ENCODE measurements around the gene SUCLG2. TPM values are rescaled to one million over a fixed set of nuclear protein-coding genes. Genes with fewer than 3 reads are reported as not detected.

The SUCLG2 gene
- total and polyA plus RNA-seq, 9 of the 15 experiments (the other 6 are each of a cell fraction or from before 2014, with no cell fraction given), result 10.1 to 41.4 (median 29.0) TPM

DNA sequence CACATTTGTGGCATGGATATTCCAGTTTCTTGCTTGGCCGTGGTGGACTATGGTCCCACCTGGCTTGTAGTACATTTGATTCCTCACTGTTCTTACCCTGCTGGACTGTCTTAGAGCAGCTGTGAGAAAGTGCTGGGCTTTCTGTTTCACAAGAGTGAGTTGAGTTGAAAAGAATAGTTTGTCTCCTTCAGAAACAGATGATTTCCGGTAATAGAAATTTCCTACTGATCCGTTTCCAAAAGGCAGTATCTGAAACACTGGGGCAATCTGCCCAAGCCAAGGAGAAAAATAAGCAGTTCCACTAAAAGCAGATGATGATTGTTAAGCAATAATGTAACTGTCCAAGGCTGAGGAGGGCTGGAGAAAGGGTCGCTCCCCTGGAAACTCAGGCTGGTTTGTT, 96.0 kb downstream of the SUCLG2 start (continued):
- TF ChIP-seq, protein P1, sequence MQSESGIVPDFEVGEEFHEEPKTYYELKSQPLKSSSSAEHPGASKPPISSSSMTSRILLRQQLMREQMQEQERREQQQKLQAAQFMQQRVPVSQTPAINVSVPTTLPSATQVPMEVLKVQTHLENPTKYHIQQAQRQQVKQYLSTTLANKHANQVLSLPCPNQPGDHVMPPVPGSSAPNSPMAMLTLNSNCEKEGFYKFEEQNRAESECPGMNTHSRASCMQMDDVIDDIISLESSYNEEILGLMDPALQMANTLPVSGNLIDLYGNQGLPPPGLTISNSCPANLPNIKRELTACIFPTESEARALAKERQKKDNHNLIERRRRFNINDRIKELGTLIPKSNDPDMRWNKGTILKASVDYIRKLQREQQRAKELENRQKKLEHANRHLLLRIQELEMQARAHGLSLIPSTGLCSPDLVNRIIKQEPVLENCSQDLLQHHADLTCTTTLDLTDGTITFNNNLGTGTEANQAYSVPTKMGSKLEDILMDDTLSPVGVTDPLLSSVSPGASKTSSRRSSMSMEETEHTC (IDR thresholded peaks at IDR 0.05), result no peak
- TF ChIP-seq SMARCC2 (IDR thresholded peaks at IDR 0.05; ENCODE audit: low read depth), result no peak
- TF ChIP-seq BDP1 (IDR thresholded peaks at IDR 0.05; ENCODE audit: insufficient read depth, insufficient read length), result no peak
- no peak for TF ChIP-seq HDAC2 (IDR thresholded peaks at IDR 0.05)
- no peak for TF ChIP-seq CBFA2T3 (IDR thresholded peaks at IDR 0.05)

GRCh38 chr3:67557848-67558355, 96.5 kb downstream of the SUCLG2 start:
- 53% methylated on average over 2 of the region's 3 CpGs for WGBS (ENCODE audit: insufficient coverage, low coverage, missing lambda C conversion rate)
- H4K20me1 ChIP-seq (replicated peaks; ENCODE audit: control insufficient read depth, insufficient read depth, low read length), result no peaks in the 10 kb centered on the region
- DNase-seq (ENCODE audit: extremely low read depth in 1 of 4, low spot score in 3 of 4), result no peak
- ATAC-seq, result no peak
- in situ Hi-C loops (cut with MboI) (no loop called here), intact Hi-C loops (cut with micrococcal nuclease) (no loop called here)
- no peak overlapping the region for H3K4me3 ChIP-seq
- H3K4me2 ChIP-seq (ENCODE audit: insufficient read depth, low read length), result no peak overlapping the region
- no peaks in the 10 kb centered on the region for H3K9me3 ChIP-seq (replicated peaks; ENCODE audit: control insufficient read depth, insufficient read depth, low read depth, low read length)
- H2AFZ ChIP-seq (ENCODE audit: low read depth, low read length), result no peak overlapping the region
- no peaks in the 10 kb centered on the region for H3K27me3 ChIP-seq (ENCODE audit: control insufficient read depth in 2 of 2, insufficient read depth in 2 of 2, low read length in 2 of 2)
- BruUV-seq (replicated peaks), result no TSS peak
- H3K4me1 ChIP-seq (replicated peaks in 1 of 2; ENCODE audit: control insufficient read depth in 2 of 2, insufficient read depth in 2 of 2, low read length in 2 of 2), result no peaks in the 10 kb centered on the region
- no peak overlapping the region for H3K9ac ChIP-seq (ENCODE audit: insufficient read depth in 1 of 2, low read depth in 2 of 2, low read length in 2 of 2)
- H3K36me3 ChIP-seq (ENCODE audit: control insufficient read depth, insufficient read depth, low read length), result 0 out of 3 replicates have a peak, but pooled peaks cover 3% of the 10 kb centered on the region
- FAIRE-seq, result no peak
- ChIA-PET POLR2A (no interaction called here), CTCF (ENCODE audit: low intra/inter-chr PET ratio) (no interaction called here)
- H3K9me1 ChIP-seq (ENCODE audit: control insufficient read depth, insufficient read depth, low read length), result no peaks in the 10 kb centered on the region
- H3K79me2 ChIP-seq (ENCODE audit: control insufficient read depth, insufficient read depth, low read length), result no peaks in the 10 kb centered on the region
- H3K27ac ChIP-seq (ENCODE audit: extremely low read depth, low read depth, low read length), result no peak overlapping the region
- TF ChIP-seq, protein P2, sequence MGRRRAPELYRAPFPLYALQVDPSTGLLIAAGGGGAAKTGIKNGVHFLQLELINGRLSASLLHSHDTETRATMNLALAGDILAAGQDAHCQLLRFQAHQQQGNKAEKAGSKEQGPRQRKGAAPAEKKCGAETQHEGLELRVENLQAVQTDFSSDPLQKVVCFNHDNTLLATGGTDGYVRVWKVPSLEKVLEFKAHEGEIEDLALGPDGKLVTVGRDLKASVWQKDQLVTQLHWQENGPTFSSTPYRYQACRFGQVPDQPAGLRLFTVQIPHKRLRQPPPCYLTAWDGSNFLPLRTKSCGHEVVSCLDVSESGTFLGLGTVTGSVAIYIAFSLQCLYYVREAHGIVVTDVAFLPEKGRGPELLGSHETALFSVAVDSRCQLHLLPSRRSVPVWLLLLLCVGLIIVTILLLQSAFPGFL (CRISPR knock-in tag; IDR thresholded peaks at IDR 0.05), result no peak
- TF ChIP-seq GTF2F1 (IDR thresholded peaks at IDR 0.05; ENCODE audit: low read depth, low read length) (no peak), ZNF232 (CRISPR knock-in tag; IDR thresholded peaks at IDR 0.05) (no peak), E2F5 (CRISPR knock-in tag; IDR thresholded peaks at IDR 0.05) (no peak), EP400 (IDR thresholded peaks at IDR 0.05) (no peak), CBX8 (IDR thresholded peaks at IDR 0.05; ENCODE audit: borderline replicate concordance, extremely low read depth, low read depth, low read length, poor library complexity, severe bottlenecking) (no peak), SIN3B (IDR thresholded peaks at IDR 0.05; ENCODE audit: low read depth) (no peak), RFX1 (IDR thresholded peaks at IDR 0.05) (no peak), ARHGAP35 (IDR thresholded peaks at IDR 0.05; ENCODE audit: partially characterized antibody) (no peak), ZEB2 (IDR thresholded peaks at IDR 0.05) (no peak), MTA3 (IDR thresholded peaks at IDR 0.05; ENCODE audit: borderline replicate concordance) (no peak), RBM34 (IDR thresholded peaks at IDR 0.05; ENCODE audit: borderline replicate concordance, insufficient read depth, low read length) (no peak)
- TF ChIP-seq, protein P3, sequence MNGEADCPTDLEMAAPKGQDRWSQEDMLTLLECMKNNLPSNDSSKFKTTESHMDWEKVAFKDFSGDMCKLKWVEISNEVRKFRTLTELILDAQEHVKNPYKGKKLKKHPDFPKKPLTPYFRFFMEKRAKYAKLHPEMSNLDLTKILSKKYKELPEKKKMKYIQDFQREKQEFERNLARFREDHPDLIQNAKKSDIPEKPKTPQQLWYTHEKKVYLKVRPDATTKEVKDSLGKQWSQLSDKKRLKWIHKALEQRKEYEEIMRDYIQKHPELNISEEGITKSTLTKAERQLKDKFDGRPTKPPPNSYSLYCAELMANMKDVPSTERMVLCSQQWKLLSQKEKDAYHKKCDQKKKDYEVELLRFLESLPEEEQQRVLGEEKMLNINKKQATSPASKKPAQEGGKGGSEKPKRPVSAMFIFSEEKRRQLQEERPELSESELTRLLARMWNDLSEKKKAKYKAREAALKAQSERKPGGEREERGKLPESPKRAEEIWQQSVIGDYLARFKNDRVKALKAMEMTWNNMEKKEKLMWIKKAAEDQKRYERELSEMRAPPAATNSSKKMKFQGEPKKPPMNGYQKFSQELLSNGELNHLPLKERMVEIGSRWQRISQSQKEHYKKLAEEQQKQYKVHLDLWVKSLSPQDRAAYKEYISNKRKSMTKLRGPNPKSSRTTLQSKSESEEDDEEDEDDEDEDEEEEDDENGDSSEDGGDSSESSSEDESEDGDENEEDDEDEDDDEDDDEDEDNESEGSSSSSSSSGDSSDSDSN (IDR thresholded peaks at IDR 0.05; ENCODE audit: borderline replicate concordance in 1 of 2, low read depth in 2 of 2, low read length in 2 of 2), result no peak

Data from K562 (cell line).